ENCODE measurements around the gene USP15.

Gene USP15

DNA sequence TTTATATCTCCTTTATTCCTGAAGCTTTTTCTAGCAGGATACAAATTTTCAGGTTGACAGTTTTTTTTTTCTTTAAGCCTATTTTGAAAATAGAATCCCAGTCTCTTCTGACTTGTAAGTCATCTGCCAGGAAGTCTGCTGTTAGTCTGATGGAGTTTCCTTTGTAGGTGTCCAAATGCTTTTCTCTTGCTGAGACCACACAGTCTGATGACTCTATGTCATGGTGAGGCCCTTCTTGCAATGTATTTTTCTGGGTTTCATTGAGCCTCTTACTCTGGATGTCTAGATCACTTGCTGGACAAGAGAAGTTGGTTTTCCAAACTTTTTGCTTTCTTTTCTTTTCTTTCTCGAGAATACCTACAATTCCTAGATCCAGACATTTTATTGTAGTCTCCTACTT, 30.6 kb downstream of the USP15 start:
- no peak for DNase-seq (ENCODE audit: low read depth)
- no peak overlapping the region for H3K4me3 ChIP-seq (replicated peaks; ENCODE audit: low read depth, low read length)
- TF ChIP-seq, protein P1, sequence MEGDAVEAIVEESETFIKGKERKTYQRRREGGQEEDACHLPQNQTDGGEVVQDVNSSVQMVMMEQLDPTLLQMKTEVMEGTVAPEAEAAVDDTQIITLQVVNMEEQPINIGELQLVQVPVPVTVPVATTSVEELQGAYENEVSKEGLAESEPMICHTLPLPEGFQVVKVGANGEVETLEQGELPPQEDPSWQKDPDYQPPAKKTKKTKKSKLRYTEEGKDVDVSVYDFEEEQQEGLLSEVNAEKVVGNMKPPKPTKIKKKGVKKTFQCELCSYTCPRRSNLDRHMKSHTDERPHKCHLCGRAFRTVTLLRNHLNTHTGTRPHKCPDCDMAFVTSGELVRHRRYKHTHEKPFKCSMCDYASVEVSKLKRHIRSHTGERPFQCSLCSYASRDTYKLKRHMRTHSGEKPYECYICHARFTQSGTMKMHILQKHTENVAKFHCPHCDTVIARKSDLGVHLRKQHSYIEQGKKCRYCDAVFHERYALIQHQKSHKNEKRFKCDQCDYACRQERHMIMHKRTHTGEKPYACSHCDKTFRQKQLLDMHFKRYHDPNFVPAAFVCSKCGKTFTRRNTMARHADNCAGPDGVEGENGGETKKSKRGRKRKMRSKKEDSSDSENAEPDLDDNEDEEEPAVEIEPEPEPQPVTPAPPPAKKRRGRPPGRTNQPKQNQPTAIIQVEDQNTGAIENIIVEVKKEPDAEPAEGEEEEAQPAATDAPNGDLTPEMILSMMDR (IDR thresholded peaks at IDR 0.05; ENCODE audit: low read length, missing control alignments) = no peak

DNA sequence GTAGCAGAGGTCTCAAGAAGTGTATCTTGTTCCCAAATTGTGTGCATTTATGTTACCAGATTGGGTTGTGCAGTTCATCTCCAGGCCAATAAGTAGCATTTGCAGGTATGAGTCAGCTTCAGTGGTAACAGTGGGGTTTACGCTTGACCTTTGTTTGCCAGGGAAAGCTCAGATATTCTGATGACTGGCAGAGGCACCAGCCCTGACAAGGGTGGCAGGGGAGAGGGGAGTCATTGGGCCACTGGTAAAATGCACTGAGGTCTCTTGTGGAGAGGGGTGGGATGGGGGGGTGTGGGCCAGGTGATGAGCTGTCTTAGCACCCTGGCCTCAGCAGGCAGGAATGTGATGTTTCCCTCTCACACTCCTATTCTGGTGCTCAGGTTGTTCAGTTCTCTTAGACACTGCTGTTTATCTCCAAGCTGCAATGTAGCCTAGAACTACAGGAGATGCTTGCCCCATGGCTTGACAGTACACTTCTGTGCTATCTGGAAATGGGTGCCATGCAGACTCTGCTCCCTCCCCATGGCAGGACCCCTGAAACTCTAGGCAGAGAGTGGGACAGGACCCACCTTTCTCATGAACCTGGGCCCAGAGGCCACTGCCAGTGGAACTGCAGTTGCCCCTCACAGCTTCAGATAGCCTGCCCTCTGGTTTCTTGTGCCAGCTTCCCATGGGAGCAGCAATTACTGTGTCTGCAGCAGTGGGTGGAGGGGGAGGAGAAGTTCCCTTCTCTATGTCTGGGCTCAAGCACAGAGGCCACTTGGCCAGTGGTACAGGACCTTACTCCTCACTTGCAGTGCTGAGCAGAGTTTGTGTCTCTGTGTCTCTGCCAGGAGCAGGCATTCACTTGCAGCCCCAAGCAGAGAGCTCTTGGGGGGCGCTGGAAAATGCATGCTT, 31.9 kb downstream of the USP15 start:
- H3K4me3 ChIP-seq (replicated peaks; ENCODE audit: low read depth, low read length) = no peak overlapping the region
- TF ChIP-seq, protein P1 (IDR thresholded peaks at IDR 0.05; ENCODE audit: low read length, missing control alignments) = no peak
- no peak for DNase-seq (ENCODE audit: low read depth)

DNA sequence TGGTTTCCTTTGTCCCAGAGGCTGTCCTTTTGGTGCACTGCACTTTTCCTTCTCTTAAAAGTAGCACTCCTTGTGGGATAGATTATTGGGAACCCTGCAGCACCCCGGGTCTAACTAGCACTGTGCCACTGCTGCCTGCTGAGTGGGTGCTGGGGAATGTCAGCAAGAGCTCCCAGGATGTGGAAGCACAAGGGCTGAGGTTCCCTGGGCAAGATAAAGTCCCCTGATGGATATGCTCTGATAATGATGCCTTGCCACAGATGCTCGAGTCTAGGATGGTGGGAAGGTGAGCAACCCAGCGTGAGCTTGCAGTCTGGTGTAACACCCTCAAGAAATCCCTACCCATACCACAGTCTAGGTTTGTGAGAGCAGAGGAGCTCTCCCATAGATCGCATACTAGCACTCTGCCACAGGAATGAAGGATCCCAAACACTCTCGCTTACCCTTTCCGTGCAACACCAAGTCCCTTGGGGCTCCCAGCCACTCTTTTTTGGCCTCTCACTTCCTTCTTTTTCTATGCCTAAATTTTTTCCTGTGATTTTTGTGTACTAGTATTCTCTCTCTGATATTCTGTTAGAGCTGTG, 32.6 kb downstream of the USP15 start:
- no peak overlapping the region for H3K4me3 ChIP-seq (replicated peaks; ENCODE audit: low read depth, low read length)
- TF ChIP-seq, protein P1 (IDR thresholded peaks at IDR 0.05; ENCODE audit: low read length, missing control alignments) = no peak
- no peak for DNase-seq (ENCODE audit: low read depth)

DNA sequence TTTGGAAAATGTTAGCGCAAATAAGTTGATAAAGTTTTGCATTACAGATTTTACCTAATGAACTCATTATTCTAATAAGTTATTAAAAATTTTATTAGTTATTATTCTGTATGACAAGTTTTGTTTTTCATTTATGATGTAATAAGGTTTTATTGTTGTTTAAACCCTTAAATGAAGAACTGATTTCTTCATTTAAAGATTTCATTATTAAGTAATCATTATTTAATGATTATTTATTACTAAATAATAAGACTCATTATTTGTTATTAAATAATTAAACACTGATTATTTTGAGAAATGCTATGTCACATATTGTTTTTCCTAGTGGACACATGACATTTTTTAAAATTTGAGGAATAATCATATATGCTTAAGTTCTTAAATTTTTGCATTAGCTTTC, 34.2 kb downstream of the USP15 start:
- H3K4me3 ChIP-seq (replicated peaks; ENCODE audit: low read depth, low read length) = no peak overlapping the region
- TF ChIP-seq, protein P1 (IDR thresholded peaks at IDR 0.05; ENCODE audit: low read length, missing control alignments) = no peak
- DNase-seq (ENCODE audit: low read depth) = no peak

DNA sequence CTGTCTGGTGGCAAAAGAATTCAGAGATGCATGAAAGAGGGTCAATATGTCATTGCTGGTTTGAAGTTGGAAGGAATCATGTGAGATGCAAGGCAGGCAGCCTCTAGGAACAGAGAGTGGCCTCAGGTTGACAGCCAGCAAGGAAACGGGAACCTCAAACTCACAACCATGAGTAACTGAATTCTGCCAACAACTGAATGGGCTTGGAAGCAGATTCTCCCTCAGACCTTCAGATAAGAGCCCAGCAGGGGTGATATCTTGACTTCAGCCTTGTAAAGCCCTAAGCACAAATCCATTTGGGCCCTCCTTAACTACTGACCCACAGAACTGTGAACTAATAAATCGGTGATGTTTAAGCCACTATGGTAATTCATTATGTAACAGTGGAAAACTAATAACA, 35.8 kb downstream of the USP15 start:
- TF ChIP-seq, protein P1 (IDR thresholded peaks at IDR 0.05; ENCODE audit: low read length, missing control alignments) = no peak
- DNase-seq (ENCODE audit: low read depth) = no peak

DNA sequence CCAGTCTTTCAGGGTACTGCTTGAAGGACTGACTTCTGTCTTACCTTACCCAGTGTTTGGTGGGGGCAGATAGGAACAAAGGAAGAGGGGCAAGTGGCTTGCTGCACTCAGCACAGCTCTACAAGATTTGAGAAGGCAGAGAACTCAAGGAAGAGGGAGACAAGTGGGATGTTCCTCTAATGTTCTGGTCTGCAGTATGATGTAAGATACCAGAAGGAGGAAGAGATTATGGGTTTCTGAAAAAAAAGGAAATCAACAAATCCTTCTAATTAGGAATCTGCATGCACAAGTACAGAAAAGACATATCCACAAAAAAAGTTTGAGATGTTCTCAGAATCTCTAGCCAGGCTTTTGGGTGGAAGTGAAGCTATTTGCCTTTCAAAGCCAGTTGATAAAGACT, 37.1 kb downstream of the USP15 start:
- TF ChIP-seq, protein P1 (IDR thresholded peaks at IDR 0.05; ENCODE audit: low read length, missing control alignments) = no peak
- H3K4me3 ChIP-seq (replicated peaks; ENCODE audit: low read depth, low read length) = no peak overlapping the region
- no peak for DNase-seq (ENCODE audit: low read depth)

More for the DNA sequence above, 35.8 kb downstream of the USP15 start:
- no peak overlapping the region for H3K4me3 ChIP-seq (replicated peaks; ENCODE audit: low read depth, low read length)

Data from fibroblast of pulmonary artery (primary cell).